GM19455 (cell line): ENCODE measurements around the gene TMEM106C.

Source experiments
- ATAC-seq: cut with Tn5 transposase; IDR thresholded peaks from one replicate; pipeline ENCODE4 v1.9.1; 2021; ENCODE audit not compliant: unreplicated experiment

Gene TMEM106C, protein sequence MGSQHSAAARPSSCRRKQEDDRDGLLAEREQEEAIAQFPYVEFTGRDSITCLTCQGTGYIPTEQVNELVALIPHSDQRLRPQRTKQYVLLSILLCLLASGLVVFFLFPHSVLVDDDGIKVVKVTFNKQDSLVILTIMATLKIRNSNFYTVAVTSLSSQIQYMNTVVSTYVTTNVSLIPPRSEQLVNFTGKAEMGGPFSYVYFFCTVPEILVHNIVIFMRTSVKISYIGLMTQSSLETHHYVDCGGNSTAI

DNA sequence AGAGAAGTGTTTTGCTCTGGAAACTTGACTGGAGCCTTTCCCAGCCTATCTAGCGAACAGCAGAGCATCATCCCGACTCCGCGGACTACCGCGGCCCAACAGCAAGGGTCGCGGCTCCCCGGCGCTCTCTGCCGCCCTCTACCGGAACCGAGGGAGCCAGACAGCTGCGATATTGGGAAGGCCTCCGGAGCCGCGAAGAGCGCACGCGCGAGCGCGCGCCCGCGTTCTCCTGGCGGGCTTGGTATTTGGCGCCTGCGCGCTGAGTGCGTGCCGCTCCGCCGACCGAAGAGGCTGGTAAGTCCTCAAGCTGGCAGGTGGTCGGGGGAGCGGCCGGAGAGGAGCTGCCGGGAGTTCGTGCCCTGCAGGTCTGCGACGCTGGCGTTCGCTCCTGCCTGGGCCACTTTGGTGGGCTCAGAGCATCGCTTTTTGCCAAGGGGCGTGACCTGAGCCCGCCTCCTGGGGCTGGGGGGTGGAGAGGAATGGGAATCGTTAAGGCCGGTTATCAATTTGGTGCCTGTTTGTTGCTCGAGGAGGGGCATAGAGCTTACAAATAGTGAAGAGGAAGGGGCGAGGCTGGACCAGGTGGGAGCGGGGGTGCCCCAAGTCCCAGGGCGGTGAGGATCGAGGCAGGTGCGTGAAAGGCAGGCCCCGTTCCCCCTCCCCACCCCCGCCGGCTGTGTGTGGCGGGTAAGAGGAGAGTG lies at the start of gene TMEM106C:
Gene TMEM106C, plus strand, starts transcription at position 257 of the 701 bp plus-strand sequence. CDS start 641 bp downstream, outside the sequence.
- ATAC-seq, result peak; percentile 91

DNA sequence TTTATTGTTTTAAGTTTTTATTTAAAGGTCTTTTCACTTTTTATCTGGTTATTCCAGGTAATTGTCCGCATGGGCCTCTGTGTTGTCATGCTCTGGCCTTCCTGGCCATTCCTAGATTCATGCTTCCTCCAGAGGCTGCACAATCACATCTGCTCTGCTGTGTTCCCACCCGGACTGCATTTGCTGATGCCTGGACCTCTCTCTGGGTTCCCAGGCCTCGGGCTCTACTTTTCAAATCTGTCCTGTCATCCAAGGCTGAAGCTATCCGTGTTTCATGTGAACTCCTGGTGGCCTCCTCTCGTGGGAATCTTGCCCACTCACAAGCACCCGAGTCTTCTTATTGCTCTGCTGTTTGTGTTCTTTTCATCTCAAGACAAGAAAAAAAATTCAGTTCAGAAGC lies 42.5 kb upstream of the TMEM106C start:
- ATAC-seq, result no peak

DNA sequence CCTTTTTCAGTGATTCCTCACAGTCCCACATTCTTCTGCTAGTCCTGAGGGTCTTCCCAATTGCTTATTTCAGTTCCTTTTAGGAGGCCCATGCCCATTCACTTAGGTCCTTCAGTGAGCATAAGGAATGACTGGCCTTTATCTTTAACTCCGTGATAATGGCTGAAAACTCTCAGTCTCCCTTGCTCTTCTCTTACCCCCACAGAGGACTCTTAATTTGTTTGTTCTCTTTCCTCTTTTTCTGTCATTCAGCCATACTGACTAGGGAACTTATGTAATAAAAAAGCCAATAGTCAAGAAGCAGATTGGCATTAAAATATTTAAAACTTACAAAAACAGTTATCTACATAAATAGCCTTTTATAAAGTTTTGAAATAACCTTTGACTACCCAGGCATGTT lies 41.5 kb upstream of the TMEM106C start:
- ATAC-seq, result no peak

DNA sequence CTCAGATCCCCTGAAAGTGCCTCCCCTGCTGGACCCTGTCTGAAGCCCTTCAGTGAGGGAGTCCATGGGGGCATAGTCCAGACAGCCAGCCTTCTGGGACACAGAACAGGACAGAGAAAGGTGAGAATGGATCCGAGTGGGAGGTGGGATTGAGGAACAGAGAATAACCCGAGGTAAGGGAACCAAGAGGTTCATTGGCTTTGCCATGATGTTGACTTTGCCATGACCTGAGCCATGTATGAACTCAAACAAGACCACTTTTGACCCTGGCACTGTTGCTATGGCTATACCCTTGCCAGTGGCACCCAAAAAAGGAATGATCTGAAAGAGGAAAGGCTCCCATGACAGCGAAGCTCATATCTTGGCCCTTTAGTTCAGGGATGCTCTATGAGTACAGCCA lies 36.0 kb upstream of the TMEM106C start:
- ATAC-seq, result no peak

DNA sequence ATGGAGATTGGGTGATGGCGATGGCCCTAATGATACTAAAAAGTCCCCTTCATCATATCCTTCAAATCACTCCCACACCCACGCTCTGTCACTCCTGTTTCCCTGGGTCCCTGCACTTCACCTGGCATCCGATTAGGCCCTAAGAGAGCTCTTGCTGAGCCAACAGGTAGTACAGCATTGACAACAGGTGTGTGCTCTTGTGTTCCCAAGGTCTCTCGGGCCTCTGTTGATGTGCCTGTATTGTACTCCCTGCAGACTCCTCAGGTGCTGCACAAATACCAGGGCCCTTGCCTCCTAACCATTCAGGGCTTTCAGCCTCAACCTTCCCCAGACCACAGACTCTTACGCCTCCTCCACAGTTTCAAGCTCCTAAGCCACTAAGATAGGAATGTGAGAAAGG lies 32.8 kb upstream of the TMEM106C start:
- no peak for ATAC-seq

DNA sequence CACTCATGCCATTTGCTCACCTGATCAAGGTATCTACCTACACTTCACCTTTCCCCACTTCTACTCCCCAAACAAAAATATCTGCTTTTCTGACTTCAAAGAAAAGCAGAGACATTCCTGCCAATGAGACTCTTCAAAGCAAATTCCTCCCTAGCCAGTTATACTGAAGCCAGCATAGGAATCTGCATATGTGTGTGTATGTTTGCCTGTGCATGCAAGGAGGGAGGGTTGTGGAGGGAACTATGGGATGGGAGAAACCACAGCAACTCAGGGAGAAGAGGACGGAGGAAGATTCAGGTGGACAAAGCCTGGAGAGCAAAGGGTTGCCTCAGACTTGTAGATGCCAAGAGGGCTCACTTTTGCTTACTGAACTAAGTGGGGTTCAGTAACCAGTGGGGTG lies 32.2 kb upstream of the TMEM106C start:
- ATAC-seq, result no peak

DNA sequence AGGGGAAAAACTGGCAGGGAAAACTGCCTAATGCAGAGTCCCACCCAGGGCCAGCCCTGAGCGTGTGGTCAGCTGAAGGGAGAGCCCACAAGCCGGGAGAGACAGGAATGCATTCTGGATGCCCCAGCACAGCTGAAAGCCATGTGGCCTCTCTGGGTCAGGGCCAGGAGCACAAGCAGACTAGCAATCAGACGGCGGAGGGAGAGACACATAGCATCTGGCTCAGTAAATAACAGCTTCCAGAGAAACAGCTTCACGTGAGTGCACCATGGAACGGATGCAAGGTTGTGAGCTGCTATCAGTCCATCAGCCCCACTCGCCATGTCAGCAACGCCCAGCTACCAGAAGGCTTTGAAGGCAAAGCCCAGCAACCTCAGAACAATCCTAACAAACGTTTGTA lies 28.2 kb upstream of the TMEM106C start:
- no peak for ATAC-seq

DNA sequence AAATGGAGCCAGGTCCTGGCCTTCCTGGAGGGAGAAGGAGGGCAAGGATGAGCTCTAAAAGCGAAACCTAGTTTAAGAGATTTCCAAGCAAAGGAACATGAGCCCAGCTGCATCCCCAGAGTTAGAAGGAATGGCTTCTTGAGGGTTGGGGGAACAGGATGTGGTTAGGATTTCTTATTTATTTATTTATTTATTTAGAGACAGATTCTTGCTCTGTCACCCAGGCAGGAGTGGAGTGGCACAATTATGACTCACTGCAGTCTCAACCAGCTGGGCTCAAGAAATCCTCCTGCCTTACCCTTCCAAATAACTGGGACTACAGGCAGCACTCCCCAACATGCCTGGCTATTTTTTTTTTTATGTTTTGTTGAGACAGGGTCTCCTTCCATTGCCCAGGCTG lies 25.3 kb upstream of the TMEM106C start:
- no peak for ATAC-seq

DNA sequence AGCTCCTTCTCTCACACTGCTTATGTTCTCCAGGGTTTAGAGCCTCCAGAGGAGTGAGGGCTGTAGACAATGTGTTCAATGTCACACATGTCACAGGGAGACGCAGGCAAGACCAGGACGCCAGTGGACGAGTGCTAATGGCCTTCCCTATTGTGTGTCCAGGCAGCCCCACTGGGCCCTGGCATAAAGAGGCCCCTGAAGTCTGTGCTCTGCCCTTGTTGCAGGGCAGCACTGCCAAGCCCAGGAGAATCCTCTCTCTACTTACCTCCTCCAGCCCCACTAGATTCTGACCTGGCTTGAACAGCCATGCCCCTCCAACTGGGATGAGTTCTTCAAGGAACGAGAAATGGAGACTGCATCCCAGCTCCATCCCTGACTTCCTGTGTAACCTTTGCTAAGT lies 24.8 kb upstream of the TMEM106C start:
- ATAC-seq, result no peak

DNA sequence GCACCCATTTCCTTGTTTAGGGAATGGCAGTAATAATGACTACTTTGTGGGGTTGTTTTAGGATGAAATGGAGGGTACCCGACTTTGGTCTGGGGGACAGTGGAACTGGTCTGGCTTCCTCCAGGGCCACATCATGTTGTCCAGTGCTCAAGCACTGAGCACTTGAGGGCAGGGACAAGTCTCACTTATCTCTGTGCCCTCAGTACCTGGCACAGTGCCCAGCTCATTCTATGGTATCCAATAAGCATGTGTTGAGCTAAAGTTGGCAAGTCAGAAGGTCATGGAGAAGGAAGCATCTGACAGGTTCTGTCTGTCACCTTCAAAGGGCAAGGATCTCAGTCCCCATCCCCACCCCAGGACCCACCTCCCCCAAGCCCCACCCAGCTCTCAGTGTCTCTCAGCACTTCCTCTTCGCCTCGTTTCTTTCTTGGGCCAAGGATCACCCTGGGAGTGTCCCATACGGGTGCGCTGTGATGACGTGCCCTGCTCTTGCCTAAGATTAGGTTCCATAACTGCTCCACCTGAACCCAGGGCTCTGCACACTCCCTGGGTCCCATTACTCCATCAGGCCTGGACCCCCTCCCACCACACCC lies 24.3 kb upstream of the TMEM106C start:
- ATAC-seq, result no peak

DNA sequence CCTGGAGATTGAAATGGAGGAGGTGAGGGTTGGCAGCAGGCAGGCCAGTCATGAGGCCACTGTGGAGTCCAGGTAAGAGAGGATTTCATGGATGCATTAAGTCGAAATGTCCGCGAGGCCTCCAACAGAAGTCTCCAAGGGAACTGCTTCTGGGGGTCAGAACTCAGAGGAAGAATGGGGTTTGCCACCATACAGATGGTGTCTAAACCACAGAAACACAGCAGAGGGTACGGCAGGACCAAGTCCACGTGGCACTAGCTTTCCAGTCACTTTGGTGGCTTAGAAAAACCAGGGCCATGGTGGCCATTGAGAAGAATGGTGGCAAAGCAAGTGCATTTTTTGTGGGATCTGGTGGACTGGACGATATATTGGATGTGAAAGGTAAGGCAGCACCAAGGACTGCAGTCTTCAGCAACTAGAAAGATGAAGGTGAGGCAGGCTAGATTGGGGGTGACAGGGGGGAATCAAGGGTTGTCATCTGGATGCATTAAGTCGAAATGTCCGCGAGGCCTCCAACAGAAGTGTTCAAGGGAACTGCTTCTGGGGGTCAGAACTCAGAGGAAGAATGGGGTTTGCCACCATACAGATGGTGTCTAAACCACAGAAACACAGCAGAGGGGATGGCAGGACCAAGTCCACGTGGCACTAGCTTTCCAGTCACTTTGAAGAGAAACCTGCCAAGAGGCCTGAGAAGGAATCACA lies 22.5 kb upstream of the TMEM106C start:
- ATAC-seq, result no peak

DNA sequence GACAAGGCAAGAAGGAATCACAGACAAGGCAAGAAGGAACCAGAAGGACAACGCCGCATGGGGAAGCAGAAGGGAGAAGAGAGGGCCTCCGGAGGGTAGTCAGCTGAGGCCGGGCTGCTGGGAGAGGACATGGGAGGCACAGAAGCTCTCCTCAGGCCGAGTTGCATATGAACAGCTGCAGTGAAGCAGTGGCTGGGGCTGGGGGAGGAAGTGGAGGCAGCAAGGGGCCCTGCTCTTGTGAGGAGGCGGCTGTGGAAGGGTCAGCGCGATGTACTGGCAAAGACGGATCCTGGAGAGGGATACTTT lies 22.0 kb upstream of the TMEM106C start:
- ATAC-seq, result no peak

DNA sequence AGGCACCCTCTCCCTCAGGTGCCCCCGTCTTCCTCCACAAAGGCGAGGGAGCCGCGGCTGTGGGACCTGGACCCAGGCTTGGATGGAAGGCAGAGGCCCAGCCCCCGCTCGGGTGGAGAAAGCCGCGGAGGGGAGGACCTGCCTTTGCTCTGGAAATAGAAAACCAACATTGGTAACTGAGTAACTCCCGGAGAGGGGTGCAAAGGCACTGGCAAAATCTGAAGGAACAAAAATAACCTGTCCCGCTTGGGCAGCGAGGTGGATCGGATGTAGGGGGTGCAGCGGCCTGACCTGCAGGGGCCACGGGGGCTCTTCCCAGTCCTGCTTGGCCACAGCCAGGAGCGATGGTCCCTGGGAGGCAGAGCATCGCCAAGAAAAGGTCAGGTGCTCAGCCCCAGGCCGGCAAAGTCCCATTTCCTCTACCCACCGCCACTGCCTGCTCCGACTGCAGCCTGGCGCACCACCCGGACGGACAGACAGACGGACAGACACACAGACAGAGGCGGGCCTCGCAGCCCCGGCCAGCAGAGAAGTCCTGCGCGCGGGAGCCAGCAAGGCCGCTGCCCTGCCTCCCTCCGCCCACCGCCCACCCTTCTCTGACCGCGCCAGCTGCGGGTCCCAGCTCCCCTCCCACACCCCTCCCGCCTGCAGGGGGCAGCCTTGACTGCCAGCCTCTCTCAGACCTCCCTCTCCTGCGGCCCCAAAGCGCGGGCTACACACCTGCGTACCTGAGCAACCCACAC lies 21.4 kb upstream of the TMEM106C start:
- ATAC-seq, result no peak

DNA sequence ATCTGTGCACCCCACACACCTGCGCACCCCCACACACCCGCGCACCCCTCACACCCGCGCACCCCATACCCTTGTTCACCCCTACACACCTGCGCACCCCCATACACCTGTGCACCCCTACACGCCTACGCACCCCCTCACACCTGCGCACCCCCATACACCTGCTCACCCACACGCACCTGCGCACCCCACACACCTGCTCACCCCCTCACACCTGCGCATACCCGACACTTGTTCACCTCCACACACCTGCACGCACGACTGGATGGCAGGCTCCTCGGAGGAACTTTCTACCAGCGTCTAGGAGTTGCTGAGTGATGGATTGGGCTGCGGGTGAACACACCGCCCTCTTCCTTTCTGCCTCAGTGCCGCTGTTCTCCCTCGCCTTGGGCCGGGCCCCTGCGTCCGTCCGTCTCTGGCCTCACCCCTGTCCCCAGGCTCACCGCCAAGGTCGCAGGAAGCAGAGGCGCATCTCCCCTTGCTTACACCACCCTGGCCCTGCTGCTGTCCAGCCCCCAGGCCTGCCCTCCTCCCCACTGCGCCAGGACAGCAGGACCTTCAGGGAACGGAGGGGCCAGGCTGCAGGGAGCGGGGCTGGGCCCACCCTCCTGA lies 20.7 kb upstream of the TMEM106C start:
- no peak for ATAC-seq

DNA sequence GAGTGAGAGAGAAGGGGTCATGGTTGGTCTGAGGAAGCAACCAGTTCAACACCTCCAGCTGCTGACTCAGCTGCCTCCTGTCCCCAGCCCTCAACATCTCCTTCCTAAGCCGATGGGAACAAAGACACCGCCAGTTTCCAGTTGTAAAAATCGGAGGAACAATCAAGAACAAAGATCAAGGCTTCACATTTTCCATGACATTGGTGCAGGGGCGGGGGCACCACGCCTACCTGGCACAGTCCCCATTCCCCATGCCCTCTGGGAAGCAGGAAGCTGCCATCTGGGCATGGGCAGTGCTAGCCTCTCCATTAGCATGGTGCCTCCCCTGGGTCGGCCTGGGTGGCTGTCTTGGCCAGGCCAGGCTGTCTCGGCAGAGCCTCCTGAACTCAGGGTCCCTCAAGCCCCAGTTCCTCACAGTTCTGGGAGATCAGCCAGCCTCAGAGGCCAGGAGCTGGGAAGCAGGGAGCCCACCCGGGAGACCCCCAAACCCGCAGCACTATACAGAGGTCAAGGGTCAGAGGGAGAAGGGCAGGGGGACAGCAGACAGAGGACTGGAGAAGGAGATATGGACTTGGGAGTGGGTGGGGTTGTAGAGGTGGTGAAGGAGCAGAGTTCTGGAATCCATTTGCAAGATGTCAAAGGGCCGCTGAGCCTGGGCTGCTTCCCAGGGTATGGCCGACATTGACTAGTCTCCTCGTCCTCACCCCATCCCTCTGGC lies 19.6 kb upstream of the TMEM106C start:
- ATAC-seq, result no peak

DNA sequence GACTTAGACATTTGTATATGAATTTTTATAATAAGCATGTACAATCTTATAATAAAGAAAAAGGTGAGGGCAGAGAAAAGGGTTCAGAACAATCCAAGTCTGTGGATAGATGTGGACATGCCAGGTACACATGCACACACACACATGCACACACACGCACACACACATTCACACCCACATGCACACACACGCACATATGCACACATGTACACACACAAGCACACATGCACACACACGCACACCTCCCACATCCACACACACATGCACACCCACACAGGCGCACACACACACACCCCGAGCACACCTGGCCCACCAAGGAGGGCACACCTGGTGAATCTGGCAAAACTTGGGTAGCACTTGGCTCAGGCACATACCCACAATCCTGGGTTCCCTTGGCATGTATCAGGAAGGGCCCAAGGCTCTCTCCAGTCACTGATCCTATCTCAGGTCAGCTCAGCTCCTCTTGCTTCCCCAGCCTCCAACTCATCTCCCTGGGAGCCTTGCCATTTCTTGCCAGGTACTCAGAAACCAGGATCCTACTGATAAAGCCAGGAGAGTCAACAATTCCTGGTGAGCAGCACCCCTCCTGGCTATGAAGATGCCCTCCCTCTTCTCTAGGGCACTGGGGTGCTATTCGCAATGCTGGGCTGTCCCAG lies 18.6 kb upstream of the TMEM106C start:
- no peak for ATAC-seq

DNA sequence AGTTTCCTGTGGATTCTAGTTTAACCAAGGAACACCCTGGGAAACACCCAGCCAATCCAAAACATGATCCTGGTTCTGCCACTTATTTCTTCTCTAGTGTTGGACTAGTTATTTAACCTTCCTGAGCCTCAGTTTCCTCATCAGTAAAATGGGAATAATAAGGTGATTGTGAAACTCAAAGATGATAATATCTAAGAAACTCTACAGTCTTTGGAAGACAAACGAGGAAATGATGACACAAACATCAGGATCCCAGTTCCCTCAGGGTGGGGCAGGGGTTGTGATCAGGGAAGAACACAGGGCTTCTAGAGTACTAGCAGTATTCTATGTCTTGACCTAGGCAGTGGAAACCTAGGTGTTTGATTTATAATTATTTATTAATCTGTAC lies 18.1 kb upstream of the TMEM106C start:
- ATAC-seq, result no peak

DNA sequence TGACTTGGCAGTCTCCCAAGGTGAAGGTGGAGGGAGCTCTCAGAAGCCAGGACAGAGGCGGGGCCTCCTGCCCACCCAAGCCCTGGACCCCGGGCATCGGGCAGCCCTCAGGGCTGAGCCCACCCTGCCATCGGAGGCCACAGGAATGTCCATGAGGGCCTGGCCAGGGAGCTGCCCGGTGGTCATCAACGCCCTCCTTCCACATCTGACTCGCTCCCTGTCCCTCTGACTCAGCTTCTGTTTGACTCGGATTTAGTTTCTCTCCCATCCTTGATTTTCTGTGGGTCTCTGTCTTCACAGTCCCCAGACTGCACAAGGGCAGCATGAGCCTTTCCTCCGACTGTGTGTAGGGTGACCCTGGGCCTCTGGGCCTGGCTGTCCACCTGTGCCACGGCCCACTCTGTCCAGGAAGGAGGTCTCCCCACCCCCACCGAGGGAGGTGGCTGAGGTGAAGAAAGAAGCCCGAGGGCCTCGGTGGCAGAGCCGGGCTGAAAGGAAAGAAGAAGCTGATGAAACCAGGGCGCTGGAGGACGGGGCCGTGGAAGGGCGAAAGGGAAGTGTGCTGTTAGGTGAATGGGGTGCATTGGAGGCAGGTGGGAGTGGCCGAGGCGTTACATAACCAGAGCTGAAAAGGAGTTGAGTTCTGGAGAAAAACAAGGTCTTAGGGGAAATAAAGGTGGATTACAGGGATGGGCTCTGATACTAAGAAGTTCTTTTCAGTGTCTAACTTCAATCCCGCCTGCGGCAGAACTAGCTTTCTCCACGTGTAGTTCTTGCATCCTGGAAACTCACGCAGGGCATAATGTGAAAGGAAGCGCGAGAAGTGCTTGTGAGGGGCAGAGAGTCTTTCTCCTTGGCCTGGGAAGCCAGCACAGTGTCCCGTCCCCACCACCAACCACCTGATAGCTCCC lies 16.7 kb upstream of the TMEM106C start:
- no peak for ATAC-seq

DNA sequence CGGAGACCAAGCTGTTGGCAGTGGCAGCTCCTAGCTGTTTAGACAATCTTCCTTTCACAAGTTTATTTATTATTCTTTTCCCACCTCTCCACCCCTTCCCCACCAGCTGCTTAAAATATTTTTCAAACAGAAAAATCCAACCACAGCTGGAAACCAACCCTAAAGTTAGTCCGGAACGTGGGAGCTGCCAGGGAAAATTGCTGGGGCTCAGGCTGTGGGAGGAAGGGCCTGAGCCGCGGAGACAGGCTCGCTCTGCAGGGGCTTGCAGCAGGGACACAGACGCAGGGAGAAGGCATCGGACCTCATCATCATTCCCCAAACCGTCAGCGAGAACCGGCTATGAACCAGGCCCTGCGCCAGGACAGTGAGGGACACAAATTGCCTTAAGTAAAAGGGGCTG lies 16.1 kb upstream of the TMEM106C start:
- ATAC-seq, result no peak
